Lower lobe of right lung (tissue), 2 donors: ENCODE measurements around the gene SERPINB1. TPM values are rescaled to one million over a fixed set of nuclear protein-coding genes. Genes with fewer than 3 reads are reported as not detected.

Source experiments
- ATAC-seq, 2 donors: fragments of 200-7000 bp; cut with Tn5 transposase; one replicate each; pipeline ENCODE4 v1.9.1; 2020 to 2022; ENCODE audit warnings: mild to moderate bottlenecking in 2 of 2, moderate library complexity in 2 of 2
- DNase-seq: peaks from one replicate; pipeline ENCODE4 v3.0.0-alpha.2; 2020
- H3K27ac ChIP-seq: fragments of 200-600 bp; one replicate; pipeline ENCODE4 v1.8.0; 2022
- H3K27me3 ChIP-seq: fragments of 200-600 bp; one replicate; pipeline ENCODE4 v1.8.0; 2022; ENCODE audit warnings: low read depth
- H3K36me3 ChIP-seq: fragments of 200-600 bp; one replicate; pipeline ENCODE4 v1.8.0; 2022; ENCODE audit warnings: mild to moderate bottlenecking
- H3K4me1 ChIP-seq: fragments of 200-600 bp; one replicate; pipeline ENCODE4 v1.8.0; 2022
- H3K4me3 ChIP-seq: fragments of 200-600 bp; one replicate; pipeline ENCODE4 v1.8.0; 2022; ENCODE audit warnings: mild to moderate bottlenecking
- H3K9me3 ChIP-seq: fragments of 200-600 bp; one replicate; pipeline ENCODE4 v1.8.0; 2022
- intact Hi-C: fragments of 100-400 bp; cut with DNase I; formaldehyde crosslinking; loops from one replicate; pipeline ENCODE4 v1.11.0; 2022
- long read RNA-seq: library from polyadenylated mRNA; unstranded; transcript quantifications from one replicate; pipeline ENCODE4 v2.0.0, GENCODE V29; 2021
- total RNA-seq: library from RNA; stranded (reverse); fragmentation: NEBNext Ultra II Directional; extraction: Animal tissue kit (Norgen Biotek cat#: 25700); gene quantifications from one replicate; pipeline ENCODE4 v1.2.1, GENCODE V29; 2021
- TF ChIP-seq, protein P1 (sequence below): fragments of 200-600 bp; IDR thresholded peaks from one replicate; pipeline ENCODE4 v1.8.0; 2022; ENCODE audit warnings: antibody characterized with exemption, mild to moderate bottlenecking
- donor health status: DM: no; HTN: yes; CAD: no; lungs with severe emphysema.

SERPINB1 gene
- 125 TPM for total RNA-seq
- long read RNA-seq, transcript SERPINB1-201 (7 exons, 2,619 nt) = major isoform, 110 of 142 reads
- long read RNA-seq, partial matches to known transcripts = 11 of 142 reads
- long read RNA-seq, other reads (novel, unspliced or antisense) = 21 of 142 reads

DNA sequence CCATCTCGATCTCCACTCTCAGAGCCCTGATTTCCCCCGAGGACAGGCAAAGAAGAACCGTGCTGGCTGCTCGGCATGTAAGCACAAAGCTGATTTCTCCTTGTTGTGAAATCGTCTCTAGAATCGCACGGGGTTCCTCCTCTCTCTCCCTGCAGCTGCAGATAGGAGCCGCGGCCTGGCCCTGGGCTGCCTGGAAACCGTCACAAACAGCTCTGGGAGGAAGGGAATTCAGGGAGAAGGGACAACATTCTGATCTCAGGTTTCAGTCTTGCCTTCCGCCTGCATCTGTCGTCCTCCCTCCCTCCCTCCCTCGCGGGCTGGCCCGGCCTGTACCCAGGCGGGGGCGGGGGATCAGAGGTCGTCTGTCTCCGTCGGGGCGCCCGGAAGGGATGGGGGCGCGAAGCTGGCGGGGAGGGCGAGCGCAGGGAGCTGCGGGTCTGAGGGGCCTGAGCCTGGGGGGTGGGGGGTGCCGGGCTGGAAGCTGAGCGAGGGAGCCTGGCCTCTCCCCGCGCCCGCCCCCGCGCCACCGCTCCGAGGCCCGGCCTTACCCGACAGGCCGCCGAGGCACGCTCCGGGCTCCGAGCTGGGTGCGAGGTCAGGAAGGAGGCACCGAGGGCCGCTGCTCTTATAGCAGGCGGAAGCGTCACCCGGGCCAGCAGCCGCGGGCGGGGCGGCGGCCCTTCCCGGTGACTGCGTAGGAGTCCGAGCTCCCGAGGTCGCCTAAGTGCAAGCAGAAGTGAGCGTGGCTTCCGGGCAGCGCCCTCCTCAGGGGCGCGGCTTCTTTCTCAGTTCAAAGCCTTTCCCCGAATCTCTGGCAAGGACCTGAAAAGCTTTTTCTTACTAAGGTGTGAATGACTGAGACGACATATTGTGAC lies at the start of gene SERPINB1:
SERPINB1 (minus strand) TSS at position 600 of the 875 bp plus-strand sequence. CDS start 1,277 bp downstream, outside the sequence.
- TF ChIP-seq, protein P1, sequence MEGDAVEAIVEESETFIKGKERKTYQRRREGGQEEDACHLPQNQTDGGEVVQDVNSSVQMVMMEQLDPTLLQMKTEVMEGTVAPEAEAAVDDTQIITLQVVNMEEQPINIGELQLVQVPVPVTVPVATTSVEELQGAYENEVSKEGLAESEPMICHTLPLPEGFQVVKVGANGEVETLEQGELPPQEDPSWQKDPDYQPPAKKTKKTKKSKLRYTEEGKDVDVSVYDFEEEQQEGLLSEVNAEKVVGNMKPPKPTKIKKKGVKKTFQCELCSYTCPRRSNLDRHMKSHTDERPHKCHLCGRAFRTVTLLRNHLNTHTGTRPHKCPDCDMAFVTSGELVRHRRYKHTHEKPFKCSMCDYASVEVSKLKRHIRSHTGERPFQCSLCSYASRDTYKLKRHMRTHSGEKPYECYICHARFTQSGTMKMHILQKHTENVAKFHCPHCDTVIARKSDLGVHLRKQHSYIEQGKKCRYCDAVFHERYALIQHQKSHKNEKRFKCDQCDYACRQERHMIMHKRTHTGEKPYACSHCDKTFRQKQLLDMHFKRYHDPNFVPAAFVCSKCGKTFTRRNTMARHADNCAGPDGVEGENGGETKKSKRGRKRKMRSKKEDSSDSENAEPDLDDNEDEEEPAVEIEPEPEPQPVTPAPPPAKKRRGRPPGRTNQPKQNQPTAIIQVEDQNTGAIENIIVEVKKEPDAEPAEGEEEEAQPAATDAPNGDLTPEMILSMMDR = no peak
- Histone ChIP-seq H3K4me3 (peak within 1 kb of the TSS; percentile 59), H3K27ac (peak within 1 kb of the TSS; percentile 98), H3K9me3 (no peaks in the 10 kb centered on the region), H3K4me1 (peaks cover 57% of the 10 kb centered on the region), H3K27me3 (no peaks in the 10 kb centered on the region), H3K36me3 (peaks cover 42% of the 10 kb centered on the region)
- intact Hi-C loops = loop anchor here (10.0 kb wide), 1 partner anchor 47 kb away; no protein-coding TSS in a partner anchor
- peak; percentile 94 to 96 for ATAC-seq
- DNase-seq = peak; percentile 98

DNA sequence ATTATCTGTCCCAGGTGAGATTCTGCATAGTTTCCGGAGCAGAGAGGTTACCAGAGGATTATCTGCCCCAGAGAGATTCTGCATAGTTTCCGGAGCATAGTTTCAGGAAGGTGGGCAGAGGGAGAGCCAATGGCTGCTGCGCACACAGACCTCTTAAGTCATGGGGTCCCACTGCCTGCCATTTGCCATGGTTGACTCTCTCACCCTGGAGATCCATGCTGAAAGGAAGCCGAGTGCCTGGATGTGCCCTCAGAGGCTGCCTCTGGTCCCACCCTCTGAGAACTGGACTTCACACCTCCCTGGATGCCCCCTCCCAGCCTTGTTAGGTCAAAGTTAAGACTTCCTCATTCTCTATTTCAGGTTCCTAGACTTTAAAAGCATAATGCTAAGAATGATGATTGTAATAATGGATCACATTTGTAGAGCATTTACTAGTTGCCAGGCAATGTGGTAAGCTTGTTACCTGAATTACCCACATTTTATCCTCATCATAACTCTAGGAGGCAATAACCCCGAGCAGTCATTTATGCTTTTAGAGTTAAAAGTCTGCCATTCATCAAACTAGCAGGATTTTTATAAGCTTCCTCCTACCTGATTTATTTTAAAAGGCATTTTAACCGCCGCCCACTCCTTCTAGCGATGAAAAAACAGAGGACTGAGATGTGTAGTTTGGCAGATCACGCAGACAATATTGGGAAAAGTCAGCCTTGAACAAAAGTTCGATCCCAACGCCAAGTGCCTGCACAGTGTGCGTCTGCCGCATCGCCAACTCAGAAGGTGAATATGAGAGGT lies 49.5 kb upstream of the SERPINB1 start:
- peaks cover 79% of the 10 kb centered on the region for H3K36me3 ChIP-seq
- no peak for DNase-seq
- no peak overlapping the region for H3K4me3 ChIP-seq
- H3K27ac ChIP-seq = no peak overlapping the region
- H3K9me3 ChIP-seq = no peaks in the 10 kb centered on the region
- intact Hi-C loops = no loop called here
- no peak for ATAC-seq
- H3K4me1 ChIP-seq = no peaks in the 10 kb centered on the region
- TF ChIP-seq, protein P1 = no peak
- no peaks in the 10 kb centered on the region for H3K27me3 ChIP-seq

DNA sequence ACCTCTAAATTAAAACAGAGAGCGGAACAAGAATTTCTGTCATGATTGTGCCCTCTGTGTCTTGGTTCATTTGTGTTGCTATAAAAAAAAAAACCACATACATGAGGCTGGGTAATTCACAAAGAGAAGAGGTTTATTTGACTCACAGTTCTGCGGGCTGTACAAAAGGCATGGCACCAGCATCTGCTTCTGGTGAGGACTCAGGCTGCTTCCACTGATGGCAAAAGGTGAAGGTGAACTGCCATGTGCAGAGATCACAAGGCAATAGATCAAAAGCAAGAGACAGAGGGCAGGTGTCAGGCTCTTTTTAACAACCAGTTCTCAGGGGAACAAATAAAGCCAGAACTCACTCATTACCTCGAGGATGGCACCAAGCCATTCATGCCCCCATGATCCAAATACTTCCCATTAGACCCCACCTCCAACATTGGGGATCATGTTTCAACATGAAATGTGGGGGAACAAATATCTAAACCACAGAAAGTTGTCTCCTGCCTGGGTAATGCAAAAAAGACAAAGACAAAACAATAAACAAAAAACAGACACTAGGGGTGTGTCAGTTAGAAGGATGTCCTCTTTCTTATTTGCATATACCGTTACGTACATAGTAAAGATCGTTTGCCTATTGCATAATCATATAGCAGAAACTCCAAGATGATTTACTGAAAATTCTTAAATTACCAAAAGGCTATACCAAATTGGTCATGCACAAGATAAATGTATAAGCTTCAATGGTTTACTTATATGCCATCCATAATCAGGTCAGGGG lies 44.5 kb upstream of the SERPINB1 start:
- ATAC-seq (no peak), DNase-seq (no peak)
- intact Hi-C loops = no loop called here
- Histone ChIP-seq H3K27me3 (no peaks in the 10 kb centered on the region), H3K27ac (no peak overlapping the region), H3K4me1 (peaks cover 5% of the 10 kb centered on the region), H3K36me3 (peaks cover 28% of the 10 kb centered on the region), H3K4me3 (no peak overlapping the region), H3K9me3 (no peaks in the 10 kb centered on the region)
- TF ChIP-seq, protein P1 = no peak

DNA sequence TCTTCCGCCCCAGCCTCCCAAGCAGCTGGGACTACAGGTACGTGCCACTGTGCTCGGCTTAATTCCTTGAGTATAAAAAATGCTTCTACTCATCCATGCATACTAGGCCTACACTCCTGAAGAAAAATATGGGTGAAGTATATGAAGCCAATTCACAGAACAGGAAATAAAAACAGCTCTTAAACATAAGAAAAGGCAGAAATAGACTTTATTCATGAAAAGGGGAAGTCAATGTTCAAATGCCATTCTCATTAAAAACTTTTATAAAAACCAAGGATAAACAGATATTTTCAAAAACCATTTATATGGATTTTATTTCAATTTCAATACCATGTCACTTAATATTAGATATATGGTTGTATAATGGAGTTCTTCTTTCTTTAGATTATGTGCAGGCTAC lies 43.1 kb upstream of the SERPINB1 start:
- no peak for ATAC-seq
- H3K4me3 ChIP-seq = no peak overlapping the region
- peaks cover 15% of the 10 kb centered on the region for H3K36me3 ChIP-seq
- intact Hi-C loops = no loop called here
- peaks cover 11% of the 10 kb centered on the region for H3K4me1 ChIP-seq
- no peaks in the 10 kb centered on the region for H3K9me3 ChIP-seq
- H3K27ac ChIP-seq = no peak overlapping the region
- DNase-seq = no peak
- TF ChIP-seq, protein P1 = no peak
- H3K27me3 ChIP-seq = no peaks in the 10 kb centered on the region

DNA sequence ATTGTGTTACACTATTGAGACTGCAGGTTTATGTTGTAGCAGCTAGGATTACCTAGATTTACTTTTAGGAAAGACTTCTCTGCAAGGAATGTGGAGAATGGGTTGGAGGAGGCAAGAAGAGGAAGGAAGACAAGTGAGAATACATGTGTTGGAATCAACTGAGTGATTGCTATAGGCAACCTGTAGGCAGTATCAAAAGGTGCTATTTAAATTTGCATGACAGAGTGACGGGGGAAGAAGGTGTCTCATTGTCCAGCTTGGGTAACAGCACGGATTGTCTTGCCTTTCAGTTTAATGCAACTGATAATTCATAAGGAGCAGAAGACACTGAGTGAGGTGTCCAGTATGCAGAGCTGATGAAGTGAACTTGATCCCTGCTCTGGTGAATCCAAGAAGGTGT lies 42.0 kb upstream of the SERPINB1 start:
- no peak overlapping the region for H3K4me3 ChIP-seq
- H3K27ac ChIP-seq = no peak overlapping the region
- TF ChIP-seq, protein P1 = no peak
- no peak for ATAC-seq
- peaks cover 11% of the 10 kb centered on the region for H3K4me1 ChIP-seq
- H3K27me3 ChIP-seq = no peaks in the 10 kb centered on the region
- H3K9me3 ChIP-seq = no peaks in the 10 kb centered on the region
- intact Hi-C loops = no loop called here
- DNase-seq = no peak
- H3K36me3 ChIP-seq = peaks cover 6% of the 10 kb centered on the region
